ENCODE data around the gene TMEM209. TPM values are rescaled to one million over a fixed set of nuclear protein-coding genes. Genes with fewer than 3 reads are reported as not detected.

TMEM209 gene
- total RNA-seq, 2 donors from 2014 or later: 7.3 to 8.8 TPM

DNA sequence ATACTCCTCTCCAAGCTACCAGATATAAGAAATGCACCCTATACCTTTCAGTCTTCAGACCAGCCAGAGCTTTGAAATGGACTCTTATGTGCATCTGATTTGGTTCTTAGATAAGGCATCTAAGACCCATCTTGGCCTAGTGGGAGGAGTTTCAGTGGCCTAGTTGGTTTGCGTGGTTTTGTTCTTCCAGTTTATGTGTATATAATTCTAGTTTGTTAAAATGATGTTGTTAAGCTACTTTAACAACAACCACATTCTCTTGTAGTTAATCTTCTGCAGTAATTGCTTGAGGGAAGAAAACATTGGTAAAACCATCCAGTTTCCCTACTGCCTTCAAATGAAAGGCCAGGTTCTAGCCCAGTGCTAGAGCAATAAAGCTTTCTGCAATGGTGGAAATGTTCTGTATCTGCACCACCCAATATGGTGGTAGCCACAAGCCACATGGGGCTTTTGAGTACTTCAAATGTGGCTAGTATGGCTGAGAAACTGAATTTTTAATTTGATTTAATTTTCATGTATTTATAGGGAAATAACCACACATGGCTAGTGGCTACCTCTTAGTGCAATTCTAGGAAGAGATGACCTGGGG lies 68.5 kb downstream of the TMEM209 start:
- H3K36me3 ChIP-seq: peaks cover 26% of the 10 kb centered on the region
- no peaks in the 10 kb centered on the region for H3K9me3 ChIP-seq
- peaks cover 0 to 12% of the 10 kb centered on the region in 2 donors for H3K4me1 ChIP-seq
- TF ChIP-seq, protein P1, sequence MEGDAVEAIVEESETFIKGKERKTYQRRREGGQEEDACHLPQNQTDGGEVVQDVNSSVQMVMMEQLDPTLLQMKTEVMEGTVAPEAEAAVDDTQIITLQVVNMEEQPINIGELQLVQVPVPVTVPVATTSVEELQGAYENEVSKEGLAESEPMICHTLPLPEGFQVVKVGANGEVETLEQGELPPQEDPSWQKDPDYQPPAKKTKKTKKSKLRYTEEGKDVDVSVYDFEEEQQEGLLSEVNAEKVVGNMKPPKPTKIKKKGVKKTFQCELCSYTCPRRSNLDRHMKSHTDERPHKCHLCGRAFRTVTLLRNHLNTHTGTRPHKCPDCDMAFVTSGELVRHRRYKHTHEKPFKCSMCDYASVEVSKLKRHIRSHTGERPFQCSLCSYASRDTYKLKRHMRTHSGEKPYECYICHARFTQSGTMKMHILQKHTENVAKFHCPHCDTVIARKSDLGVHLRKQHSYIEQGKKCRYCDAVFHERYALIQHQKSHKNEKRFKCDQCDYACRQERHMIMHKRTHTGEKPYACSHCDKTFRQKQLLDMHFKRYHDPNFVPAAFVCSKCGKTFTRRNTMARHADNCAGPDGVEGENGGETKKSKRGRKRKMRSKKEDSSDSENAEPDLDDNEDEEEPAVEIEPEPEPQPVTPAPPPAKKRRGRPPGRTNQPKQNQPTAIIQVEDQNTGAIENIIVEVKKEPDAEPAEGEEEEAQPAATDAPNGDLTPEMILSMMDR (IDR thresholded peaks at IDR 0.05): no peak
- no peaks in the 10 kb centered on the region for H3K27me3 ChIP-seq
- no peak overlapping the region for H3K4me3 ChIP-seq
- H3K27ac ChIP-seq: no peak overlapping the region
- no peak for DNase-seq (ENCODE audit: low spot score)

DNA sequence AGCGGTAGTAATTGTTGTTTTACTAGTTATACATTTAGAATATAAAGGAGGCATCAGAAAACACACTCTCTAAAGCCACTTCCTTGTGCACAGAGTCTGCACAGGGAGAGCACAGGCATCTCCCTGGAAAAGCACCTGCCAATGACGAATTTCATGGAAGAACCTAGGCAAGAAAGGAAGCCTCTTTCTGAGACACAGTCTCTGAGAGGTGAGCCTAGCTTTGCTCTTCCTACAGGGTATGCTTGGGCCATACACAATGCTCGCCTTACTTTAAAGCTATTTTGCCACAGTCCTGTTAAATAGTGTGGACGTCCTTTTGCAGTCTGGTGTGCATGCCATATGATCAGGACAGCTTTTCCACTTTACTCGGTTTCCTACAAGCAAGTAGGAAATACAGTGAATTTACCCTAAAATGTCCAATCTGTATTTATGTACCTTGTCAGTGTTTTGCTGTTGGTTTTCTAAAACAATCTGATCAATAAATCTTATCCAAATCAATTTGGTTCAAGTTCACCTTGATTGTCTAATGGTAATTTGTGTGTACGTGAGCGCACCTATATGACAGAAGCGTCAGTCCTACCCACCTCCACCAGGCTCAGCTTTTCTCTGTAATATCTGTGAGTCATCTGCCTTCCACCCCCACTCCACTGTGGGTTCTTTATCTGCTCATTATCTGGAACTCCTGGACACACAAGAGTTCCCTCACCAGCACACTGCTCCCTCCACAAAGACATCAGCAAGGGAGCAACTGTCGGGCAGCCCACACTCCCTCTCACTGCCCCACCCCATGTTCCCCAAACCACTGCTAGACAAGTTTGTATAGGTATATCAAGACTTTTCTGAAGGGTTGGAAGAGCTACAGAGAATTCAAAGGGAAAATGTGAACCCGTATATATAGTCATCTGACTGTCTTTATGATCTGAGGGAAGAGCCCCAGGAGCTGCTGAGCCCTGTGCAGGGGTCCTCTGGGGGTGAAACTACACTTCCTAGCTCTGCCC lies 69.7 kb downstream of the TMEM209 start:
- Histone ChIP-seq H3K27me3 (no peaks in the 10 kb centered on the region), H3K27ac (no peak overlapping the region), H3K4me1 (no peaks in the 10 kb centered on the region), H3K9me3 (no peaks in the 10 kb centered on the region), H3K4me3 (no peak overlapping the region), H3K36me3 (peaks cover 35% of the 10 kb centered on the region)
- TF ChIP-seq, protein P1 (IDR thresholded peaks at IDR 0.05): no peak
- DNase-seq (ENCODE audit: low spot score): no peak

DNA sequence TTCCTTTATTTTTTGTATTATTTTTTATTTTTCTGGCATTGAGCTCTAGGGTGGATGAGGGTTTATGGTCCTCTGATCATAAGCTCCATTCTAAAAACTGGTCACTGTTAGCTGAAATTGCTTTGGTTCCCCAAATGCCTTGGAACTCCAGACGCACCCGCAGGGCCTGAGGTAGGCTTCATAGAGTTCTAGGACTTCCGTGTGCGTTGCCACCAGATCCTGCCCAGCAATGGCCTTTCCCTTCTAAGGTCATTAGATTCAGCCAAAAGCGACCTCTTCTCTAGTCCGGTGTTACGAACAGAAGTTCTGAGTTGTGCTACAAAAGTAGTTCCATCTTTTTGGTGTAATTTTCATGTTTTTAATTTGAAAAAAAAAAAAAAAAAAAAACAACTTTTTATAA lies 70.5 kb downstream of the TMEM209 start:
- no peak for DNase-seq (ENCODE audit: low spot score)
- no peaks in the 10 kb centered on the region for H3K27me3 ChIP-seq
- TF ChIP-seq, protein P1 (IDR thresholded peaks at IDR 0.05): no peak
- no peaks in the 10 kb centered on the region for H3K4me1 ChIP-seq
- no peak overlapping the region for H3K27ac ChIP-seq
- no peak overlapping the region for H3K4me3 ChIP-seq
- H3K36me3 ChIP-seq: peaks cover 42% of the 10 kb centered on the region
- no peaks in the 10 kb centered on the region for H3K9me3 ChIP-seq

DNA sequence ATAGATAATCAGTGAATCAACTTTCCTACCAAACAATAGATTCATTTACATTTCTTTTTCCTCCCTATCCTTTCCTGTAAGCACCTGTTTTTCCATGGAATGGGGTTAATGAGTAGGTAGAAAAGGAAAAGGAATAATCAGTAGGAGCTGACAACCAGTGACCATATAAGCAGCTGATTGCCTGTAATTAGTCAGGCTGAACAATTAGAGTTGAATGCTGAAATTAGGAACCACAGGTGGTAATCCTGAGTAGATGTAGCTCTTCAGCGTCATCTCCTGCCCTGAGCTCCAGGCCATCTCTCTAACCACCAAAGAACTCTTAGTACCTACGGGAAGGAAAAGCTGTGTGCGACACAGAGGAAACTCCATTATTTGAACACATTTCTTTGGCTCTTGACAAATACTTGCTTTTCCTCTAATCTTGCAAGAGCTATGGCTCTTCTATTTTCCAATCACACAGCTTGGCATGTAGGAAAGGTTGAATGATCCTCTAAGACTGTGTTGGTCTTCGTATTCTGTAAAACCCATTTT lies 71.0 kb downstream of the TMEM209 start:
- Histone ChIP-seq H3K4me1 (no peaks in the 10 kb centered on the region), H3K36me3 (peaks cover 48% of the 10 kb centered on the region), H3K9me3 (no peaks in the 10 kb centered on the region)

DNA sequence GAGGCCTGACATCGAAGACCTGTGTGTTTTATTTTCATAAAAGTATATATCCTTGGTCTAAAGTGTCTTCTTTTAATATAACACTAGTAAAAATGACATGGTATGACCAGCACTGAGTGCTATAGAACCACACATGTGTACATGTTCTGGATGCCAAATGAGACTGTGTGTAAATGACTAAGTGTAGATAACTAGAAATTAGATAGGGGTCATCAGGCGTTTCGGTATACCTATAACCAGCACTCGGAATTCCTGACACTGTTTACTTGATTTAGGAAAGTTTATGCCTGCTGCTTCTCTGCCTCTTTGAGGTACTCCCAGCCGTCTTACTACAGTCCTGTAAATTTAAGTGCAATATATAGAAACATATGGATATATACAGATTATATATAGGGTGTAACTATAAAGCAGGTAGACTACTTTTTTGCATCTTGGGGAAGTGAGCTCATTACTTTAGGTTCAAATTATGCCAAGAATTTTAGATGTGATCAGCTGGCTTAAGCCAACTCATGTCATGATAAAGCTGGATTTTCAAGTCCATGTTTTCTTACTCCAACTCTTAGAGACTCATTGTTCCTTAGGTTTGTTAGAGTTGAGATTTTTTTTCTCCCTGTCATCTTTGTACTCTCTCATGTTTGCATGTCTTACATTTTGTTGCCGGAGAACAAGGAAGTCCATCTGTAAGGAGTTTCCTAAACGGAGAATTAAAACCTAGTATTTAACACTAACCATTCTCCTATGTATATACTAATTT lies 72.0 kb downstream of the TMEM209 start:
- Histone ChIP-seq H3K9me3 (no peaks in the 10 kb centered on the region), H3K4me3 (no peak overlapping the region), H3K27ac (no peak overlapping the region), H3K4me1 (no peaks in the 10 kb centered on the region), H3K36me3 (peaks cover 51% of the 10 kb centered on the region), H3K27me3 (no peaks in the 10 kb centered on the region)
- TF ChIP-seq, protein P1 (IDR thresholded peaks at IDR 0.05): no peak
- DNase-seq (ENCODE audit: low spot score): no peak

More for the DNA sequence above, 71.0 kb downstream of the TMEM209 start:
- TF ChIP-seq, protein P1 (IDR thresholded peaks at IDR 0.05): no peak
- no peak for DNase-seq (ENCODE audit: low spot score)
- Histone ChIP-seq H3K4me3 (no peak overlapping the region), H3K27ac (no peak overlapping the region), H3K27me3 (no peaks in the 10 kb centered on the region)

Data from right atrium auricular region (tissue), 2 donors.